HG03432 (cell line): ENCODE data around the gene TMEM87A.
"Not testable (repeated sequence)": the region's sequence is repeated elsewhere in the genome, so short reads cannot be mapped to it uniquely, and the experiment has no call there.

Experiments used
- ATAC-seq: cut with Tn5 transposase; IDR thresholded peaks from one replicate; pipeline ENCODE4 v1.9.1; 2021; ENCODE audit warnings: mild to moderate bottlenecking, moderate library complexity; ENCODE audit not compliant: unreplicated experiment

Gene TMEM87A, protein sequence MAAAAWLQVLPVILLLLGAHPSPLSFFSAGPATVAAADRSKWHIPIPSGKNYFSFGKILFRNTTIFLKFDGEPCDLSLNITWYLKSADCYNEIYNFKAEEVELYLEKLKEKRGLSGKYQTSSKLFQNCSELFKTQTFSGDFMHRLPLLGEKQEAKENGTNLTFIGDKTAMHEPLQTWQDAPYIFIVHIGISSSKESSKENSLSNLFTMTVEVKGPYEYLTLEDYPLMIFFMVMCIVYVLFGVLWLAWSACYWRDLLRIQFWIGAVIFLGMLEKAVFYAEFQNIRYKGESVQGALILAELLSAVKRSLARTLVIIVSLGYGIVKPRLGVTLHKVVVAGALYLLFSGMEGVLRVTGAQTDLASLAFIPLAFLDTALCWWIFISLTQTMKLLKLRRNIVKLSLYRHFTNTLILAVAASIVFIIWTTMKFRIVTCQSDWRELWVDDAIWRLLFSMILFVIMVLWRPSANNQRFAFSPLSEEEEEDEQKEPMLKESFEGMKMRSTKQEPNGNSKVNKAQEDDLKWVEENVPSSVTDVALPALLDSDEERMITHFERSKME

DNA sequence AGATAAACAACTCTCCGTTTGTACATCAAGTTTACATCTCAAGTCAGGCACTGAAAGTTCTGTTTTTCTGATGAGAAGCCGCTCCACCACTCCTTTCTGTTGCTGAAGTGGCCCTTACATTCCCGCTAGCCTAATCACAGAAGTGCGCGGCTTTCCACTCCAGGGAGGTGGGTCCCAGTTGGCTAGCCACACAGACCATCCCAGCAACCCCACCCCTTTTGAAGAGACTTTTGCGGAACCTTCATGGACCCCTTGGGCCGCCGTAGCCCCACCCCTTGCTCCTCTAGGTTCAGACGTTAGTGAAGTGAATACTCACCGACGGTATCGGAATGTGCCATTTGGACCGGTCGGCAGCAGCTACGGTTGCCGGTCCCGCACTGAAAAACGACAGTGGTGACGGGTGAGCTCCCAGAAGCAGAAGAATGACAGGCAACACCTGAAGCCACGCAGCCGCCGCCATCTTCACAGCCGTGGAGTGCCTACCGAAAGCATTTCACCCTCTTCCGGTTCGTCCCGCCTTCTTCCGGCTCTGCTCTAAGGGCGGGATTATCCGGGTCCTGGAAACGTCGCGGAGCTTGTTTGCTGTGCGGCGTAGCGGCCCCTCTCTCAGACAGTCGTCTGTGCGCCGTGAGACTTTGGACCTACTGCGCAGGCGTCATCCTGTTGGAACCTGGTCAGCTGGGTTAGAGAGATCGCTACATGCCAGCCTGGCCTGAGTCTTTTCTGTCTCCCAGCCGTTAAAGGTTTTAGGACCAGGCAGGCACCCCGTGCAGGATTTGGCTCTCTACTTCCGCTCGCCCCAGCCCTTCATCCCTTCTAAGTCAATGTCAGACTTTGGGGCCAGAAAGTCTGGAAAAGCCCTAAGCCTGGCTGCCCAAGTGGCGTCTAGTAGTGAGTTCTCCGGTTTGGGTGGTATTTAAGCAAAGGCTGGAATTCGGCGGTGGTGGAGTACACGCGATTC is at the start of gene TMEM87A, which contains the start of gene GANC:
Gene TMEM87A, minus strand, starts transcription at position 495 of the 961 bp plus-strand sequence. Its CDS starts 35 bp downstream, at position 460.
Gene GANC, plus strand, starts transcription at position 263 of the 961 bp plus-strand sequence. CDS start 1,281 bp downstream, outside the sequence.
- ATAC-seq = peak; percentile 91

DNA sequence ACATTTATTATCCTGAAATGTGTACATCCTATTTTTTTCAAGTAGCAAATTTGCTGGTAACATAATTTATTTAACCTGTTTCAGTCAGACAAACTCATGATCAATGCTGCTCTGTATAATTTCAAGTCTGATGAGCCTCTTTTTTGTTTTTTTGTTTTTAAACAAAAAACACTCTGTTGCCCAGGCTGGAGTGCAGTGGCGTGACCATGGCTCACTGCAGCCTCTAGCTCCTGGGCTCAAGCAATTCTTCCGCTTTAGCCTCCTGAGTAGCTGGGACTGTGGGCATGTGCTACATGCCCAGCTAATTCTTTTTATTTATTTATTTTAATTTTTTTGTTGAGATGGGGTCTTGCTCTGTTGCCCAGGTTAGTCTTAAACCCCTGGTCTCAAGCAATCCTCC is 46.0 kb upstream of the TMEM87A start:
- ATAC-seq = no peak

DNA sequence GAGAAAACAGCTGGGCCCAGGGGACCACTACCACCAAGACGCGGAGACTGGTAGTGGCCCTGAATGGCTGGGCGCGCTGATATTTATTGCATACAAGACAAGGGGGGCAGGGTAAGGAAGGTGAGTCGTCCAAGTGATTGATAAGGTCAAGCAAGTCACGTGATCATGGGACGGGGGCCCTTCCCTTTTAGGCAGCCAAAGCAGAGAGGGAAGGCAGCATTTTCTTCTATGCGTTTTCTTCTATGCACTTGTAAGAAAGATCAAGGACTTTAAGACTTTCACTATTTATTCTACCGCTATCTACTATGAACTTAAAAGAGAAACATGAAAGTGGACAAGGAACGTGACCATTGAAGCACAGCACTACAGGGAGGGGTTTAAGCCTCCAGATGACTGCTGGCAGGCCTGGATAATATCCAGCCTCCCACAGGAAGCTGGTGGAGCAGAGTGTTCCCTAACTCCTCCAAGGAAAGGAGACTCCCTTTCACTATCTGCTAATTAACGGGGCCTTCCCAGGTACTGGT is 43.1 kb upstream of the TMEM87A start:
- not testable (repeated sequence) for ATAC-seq

DNA sequence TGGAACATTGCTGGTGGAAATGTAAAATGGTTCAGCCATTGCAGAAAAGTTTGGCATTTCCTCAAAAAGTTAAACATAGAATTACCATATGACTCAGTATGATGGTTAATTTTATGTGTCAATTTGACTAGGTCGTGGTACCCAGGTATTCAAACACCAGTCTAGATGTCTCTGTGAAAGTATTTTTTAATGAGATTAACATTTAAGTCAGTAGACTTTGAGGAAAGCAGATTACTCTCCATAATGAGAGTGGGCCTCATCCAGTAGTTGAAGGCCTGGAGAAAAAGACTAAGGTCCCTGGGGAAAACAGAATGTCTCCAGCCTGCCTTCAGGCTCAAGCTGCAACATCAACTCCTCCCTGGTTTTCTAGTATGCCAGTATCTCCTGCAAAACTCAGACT is 42.3 kb upstream of the TMEM87A start:
- ATAC-seq = no peak

DNA sequence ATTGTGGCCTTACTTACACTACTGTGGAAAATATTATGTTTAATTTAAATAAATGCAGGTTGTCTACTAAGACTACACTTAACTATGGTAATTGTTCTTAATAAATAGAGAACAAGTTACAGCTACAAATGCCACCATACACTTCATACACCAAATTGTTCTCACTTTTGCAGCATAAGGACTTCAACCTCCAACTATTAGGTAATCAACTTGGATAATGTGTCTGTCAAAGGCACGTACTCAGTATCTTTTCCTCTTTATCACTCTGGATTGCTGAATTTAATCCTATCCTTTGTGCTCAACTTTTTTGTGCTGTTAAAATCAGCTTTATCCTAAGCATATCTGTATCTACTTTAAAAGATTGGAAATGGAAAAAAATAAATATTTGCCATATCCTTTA is 41.6 kb upstream of the TMEM87A start:
- ATAC-seq = no peak

DNA sequence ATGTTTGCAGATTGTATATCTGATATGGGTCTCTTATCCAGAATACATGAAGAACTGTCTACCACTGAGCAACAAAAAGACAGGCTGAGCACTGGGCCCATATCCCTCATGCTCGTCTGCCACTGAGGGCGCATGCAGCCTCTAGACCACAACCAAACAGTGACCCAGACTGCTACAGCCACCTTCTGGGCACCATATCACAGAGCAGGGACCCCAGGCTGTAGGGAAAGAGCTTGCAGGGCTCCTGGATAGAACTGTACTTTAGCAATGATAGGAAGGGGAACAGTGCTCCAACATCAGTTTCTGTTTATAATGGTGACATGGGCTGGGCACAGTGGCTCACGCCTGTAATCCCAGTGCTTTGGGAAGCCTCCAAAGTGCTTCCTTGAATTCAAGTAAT is 40.2 kb upstream of the TMEM87A start:
- no peak for ATAC-seq

DNA sequence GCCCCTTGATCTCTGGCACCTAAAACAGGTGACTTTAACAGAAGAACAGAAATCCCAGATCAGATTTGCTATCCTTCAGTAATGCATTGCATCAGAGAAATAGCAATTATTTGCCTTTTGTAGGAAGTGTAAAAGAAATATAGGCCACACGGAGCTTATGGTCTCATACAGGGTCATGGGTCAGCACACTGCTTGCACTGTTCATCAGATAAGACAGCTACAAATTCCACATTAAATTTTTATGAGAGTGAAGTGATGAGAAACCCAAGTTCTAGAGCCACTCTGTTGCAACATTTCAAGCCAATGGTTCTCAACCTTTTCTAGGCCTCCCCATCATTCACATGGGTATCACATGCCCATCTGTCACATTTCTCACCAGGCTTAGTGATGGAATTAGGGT is 33.4 kb upstream of the TMEM87A start:
- no peak for ATAC-seq

DNA sequence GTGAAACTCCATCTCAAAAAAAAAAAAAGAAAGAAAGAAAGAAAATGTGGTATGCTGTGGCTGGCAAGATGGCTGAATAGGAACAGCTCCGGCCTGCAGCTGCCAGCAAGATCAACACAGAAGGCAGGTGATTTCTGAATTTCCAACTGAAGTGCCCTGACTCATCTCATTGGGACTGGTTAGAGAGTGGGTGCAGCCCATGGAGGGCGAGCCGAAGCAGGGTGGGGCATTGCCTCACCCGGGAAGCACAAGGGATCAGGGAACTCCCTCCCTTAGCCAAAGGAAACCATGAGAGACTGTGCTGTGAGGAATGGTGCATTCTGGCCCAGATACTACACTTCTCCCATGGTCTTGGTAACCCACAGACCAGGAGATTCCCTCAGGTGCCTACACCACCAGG is 27.8 kb upstream of the TMEM87A start:
- ATAC-seq = not testable (repeated sequence)

DNA sequence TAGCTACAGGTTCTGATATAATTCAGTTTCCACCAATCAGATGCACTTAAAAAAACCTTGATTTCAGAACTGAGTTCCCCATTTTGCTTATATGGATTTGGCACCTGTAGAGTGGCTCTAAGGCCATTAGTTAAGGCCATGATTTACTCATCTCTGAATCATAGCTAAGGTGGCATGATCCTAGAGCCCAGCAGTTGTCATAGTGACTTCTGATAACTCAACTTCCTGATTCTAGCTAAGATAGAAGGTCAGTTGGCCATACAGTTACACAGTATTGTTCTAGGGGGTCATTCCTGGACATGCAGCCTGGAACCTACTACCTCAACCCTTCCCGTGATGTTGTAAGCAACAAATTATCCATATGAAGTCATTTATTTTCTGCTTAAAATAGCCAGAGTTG is 15.9 kb upstream of the TMEM87A start:
- no peak for ATAC-seq

DNA sequence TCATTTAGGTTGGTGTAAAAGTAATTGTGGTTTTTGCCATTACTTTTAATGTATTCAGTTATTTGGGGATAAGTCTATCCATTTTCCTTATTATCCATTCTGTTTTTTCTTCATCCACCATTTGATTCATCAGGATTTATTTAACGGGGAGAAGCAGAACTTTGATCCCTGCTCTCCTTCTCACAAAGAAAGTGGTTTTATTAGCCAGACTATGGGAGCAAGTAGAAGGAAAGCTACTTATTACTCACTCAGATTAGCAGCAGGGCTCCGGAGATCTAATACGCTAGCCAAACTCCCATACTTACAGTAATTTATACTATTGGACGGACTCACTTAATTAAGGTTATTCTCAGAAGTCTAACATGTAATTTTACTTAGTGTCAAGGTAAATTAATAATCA is 14.7 kb upstream of the TMEM87A start:
- ATAC-seq = no peak

DNA sequence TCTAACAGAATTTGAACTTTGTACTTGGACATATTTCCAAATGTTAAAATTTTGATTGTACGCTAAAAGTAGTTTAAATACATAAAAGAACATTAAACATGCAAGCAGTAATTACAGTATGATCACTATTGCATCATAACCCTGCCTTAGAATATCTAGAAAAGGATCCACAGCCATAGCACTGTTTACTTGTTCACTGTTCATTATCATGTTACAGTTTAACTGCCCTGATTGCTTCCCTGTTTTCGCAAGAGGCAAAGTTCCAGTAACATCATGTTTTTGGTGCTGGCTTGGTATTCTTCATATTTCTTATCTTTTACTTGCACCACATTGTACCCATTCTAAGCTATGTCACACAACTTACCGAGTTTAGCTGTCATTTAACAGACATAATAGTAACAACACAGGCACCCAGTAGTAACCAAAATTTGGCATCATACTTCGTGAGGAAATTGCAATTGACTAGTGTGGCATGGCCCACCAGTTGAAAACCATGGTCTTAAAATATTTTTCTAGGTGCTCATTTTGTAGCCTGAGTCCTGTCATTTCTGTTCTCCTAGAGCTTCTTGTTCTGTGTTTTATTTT is 13.3 kb upstream of the TMEM87A start:
- no peak for ATAC-seq

DNA sequence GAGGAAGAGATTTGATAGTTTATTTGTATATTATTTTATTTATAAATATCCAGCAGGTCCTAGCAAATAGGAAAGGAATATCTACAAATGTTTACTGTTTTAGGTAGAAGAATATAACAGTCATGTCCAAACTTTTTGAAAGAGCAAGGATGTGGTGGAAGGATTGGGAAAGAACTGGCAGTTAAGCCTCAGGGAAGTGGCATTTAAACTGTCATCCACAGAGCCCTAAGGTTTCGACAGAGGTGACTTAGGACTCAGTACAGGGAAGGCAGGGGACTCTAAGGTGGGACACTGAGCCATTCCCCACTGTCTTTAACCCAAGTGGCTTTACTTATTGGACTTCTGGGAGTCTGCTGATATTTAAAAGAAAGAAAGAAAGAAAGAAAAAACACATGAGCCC is 11.8 kb upstream of the TMEM87A start:
- no peak for ATAC-seq

DNA sequence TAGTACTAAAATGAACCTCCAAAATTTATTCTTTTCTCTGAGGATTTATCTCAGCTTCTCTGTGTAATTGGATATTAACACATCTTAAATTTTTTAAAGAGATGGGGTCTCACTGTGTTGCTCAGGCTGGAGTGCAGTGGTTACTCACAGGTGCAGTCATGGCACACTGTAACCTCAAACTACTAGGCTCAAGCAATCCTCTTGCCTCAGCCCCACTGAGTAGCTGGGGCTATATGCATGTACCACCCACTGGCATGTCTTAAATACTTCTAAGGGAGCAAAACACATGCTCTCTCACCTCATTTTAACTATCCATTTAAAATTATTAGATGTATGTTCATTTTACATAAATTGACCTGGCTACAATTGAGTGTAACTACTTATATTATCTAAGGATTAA is 11.3 kb upstream of the TMEM87A start:
- ATAC-seq = no peak

DNA sequence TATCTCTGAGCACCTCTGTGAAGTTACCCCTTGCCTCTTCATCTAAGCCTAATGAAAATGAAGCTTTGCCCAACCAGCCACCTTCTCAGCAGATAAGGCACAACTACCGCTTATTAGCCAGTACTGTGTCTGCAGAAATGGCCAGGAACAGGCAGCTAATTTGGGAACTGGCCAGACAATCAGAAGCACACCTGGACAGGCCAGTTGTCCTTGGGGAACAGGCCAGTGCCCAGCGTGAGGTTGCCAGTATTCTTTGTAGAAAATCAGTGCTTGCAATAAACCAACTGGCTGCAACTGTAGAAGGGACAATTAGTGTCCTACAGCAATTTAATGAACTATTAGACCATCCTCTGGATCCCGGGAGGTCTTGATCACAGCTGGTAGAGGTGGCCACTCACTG is 10.4 kb upstream of the TMEM87A start:
- ATAC-seq = no peak

DNA sequence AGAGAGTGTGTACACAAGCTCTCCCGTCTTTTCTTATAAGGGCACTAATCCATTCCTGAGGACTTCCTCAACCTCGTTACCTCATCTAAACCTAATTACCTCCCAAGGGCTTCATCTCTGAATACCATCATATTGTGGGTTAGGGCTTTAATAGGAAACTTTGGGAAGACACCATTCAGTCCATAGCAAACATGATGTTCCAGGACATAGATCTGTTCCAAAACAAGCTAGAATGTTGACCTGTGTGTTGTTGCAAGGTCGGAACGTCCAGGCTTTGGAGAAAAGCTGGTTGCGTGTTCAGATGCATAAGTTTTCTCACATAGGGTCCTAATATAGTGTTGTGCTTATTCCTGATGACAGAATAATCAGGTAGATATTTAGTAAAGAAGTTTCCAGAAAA is 9.7 kb upstream of the TMEM87A start:
- no peak for ATAC-seq

DNA sequence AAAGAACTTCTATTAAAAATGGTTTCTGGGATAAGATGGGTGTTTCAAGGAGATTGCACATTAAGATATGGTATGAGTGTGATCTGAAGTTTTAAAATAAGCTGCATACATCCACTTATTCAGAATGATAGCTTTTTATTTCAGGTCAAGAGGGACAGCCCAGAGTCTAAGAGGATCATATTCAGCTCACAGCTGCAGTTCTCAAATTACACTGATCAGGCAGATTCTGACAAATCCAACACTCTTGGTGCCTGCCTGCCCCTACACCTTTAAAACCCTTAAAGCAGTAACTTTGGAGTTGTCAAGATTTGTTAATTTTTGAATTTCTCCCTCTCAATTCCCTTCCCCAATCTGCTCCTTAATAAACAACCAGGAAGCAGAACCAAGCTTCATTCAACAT is 9.1 kb upstream of the TMEM87A start:
- no peak for ATAC-seq

DNA sequence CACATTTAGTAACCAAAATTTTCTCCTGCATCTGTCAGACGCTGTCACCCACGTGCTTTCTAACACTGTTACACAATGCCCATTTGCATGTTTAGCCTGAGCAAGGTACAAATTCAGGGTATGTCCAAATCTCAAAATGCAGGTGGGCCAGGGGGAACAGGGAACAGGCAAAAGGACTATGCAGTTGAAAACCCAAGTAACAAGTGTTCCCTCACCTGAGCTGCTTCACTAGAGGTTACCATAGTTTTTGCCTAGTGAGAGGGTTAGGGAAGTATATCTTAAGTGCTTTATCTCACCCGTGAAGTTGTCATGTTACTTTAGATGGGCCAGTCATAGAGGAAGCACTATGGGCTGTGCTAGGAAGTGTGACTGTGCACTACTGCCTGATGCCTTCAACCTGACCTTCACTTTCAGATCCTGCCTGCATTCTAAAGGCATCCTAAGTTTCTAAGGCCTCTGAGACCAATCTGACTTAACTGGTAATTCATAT is 6.0 kb upstream of the TMEM87A start:
- ATAC-seq = no peak

DNA sequence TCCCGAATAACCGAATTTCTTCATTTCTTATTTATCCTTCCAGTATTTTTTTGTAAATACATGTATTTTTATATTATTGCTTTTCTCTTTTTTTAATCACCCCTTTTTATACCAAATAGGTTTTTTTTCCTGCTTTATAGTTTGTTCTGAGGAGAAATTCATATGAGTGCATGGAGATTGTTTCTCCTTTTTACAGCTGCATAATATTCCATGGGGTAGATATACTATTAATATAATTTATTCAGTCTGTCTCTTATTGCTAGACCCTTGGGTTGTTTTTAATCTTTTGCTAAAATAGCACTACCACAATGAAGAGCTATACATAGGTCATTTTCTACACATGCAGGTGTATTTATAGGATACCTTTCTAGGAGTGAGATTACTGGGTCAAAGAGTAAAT is 3.5 kb upstream of the TMEM87A start:
- ATAC-seq = no peak

DNA sequence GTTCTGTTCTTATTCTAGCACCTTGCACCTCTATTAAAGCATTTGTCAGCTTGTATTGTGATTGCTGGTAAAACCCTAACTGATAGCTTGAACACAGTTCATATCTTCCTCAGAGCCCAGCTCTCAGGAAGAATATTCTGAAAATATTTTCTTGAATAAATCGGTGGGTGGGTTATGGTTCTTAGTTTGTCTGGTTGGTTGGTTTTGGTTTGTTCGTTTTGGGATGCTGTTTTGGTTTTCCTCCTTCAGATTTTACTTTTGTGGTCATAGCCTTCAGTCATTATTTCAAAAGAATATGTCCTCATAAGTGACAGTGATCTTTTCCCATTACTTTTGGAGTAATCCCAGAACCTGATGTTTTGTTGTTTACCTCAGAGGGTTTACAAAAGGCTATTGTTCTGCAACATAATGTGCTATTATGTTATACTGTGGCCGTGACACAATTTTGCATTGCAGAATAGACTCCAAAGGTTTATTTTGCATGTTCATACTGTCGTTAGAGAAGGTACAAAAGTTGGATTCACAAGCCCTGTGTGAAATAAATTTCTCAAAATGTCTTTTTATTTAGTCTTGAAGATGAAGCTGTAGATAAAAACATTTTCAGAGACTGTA is 2.7 kb upstream of the TMEM87A start:
- no peak for ATAC-seq

DNA sequence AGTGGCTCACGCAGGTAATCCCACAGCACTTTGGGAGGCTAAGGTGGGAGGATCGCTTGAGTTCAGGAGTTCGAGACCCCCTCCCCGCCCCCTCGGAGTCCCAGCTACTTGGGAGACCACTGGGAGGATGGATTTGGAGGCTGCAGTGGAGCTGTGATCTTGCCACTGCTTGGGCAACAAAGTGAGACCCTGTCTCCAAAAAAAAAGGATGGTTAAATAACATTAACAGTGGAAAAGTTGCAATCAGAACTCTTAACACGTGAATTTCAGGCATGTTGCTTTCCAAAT is 1.4 kb upstream of the TMEM87A start:
- no peak for ATAC-seq
